IPS-NIHi11 (cell line): ENCODE data around the gene AGBL4.
"Not testable (repeated sequence)": the region's sequence is repeated elsewhere in the genome, so short reads cannot be mapped to it uniquely, and the experiment has no call there.

Experiments used
- DNase-seq: peaks from one replicate; pipeline ENCODE4 v3.0.0; 2012; ENCODE audit warnings: mixed read lengths, low spot score

The AGBL4 gene

DNA sequence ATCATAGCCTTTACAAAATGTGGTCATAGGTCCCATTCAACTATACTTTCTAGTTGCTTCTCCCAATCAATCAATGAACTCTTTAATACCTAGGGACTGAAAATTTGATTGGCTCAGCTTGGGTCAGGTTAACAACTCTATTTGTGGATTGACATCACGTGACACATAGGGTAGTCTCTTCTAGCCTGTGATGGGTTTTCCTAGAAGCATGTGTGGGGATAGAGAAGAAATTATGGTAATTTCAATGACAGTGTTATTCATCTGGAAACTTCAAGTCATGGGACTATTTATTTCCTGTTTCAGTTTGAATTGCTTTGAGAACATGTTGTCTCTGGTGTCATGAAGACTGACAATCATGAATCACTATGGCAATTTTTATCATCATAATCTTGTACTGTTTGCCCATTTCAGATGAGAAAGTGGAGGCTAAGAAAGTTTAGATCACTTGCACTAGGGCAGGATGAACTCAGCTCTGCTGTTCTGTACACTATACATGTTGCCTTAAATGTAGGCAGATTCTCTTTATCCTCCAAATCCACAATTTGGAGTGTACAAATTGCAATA lies 717.2 kb downstream of the AGBL4 start:
- DNase-seq = no peak

DNA sequence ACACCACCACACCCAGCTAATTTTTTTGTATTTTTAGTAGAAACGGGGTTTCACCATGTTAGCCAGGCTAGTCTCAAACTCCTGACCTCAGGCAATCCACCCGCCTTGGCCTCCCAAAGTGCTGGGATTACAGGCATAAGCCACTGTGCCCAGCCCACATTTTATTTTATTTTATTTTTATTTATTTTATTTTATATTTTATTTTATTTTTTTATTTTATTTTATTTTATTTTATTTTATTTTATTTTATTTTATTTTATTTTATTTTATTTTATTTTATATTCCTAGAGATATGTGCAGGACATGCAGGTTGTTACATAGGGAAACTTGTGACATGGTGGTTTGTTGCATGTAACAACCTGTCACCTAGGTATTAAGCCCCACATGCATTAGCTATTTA lies 721.4 kb downstream of the AGBL4 start:
- not testable (repeated sequence) for DNase-seq

DNA sequence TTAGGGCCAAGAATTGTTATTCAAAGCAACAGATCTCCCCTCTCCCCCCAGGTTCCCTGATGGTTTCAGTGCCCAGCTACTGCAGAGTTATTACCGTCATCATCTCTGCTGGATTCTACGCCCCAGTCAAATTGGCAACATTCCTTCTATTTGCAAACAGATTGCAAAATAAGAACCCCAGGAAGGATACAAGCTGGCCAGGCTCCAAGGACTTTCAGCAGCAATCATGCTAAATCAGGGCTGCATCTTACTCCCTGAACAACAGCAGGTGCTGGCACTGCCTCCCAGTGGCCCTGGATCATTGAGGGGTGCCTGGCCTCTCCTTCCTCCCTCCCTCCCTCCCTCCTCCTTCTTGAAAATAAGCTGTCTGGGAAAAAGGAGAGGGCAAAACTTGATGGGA lies 725.5 kb downstream of the AGBL4 start:
- no peak for DNase-seq

DNA sequence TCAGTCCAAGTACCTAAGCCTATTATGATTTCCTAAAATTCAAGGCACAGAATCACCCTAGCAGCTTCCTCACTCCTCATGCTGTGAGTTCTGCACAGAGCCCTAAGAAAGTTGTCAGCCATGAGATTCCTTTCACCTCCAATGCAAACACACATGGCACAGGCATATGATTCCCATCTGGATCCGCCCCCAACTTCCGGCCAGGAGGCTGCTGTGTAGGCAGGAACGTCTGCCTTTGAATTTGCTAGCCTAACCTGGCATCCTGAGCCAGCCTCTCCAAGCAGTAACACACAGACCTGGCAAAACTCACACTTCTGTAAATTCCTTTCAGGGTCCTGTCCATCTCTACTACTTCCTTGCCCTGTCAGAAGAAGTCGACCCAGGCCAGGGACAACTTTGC lies 726.0 kb downstream of the AGBL4 start:
- no peak for DNase-seq

DNA sequence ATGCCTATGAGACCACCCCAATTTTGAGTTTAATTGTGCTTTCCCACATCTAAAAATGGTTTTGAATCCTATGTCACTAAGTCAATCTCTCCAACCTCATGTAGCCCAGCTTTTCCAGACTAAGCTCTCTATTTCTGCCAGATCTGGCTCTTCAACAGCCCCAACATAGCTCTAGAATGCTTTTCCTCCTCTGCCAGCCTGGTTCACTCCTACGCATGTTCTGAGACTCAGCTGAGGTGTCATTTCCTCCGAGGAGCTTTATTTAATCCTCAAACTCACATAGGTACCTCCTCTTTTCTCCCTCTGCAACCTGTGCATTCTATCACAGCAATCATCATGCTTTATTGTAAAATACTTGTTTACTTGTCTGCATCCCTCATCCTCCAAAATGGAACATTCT lies 729.2 kb downstream of the AGBL4 start:
- no peak for DNase-seq

DNA sequence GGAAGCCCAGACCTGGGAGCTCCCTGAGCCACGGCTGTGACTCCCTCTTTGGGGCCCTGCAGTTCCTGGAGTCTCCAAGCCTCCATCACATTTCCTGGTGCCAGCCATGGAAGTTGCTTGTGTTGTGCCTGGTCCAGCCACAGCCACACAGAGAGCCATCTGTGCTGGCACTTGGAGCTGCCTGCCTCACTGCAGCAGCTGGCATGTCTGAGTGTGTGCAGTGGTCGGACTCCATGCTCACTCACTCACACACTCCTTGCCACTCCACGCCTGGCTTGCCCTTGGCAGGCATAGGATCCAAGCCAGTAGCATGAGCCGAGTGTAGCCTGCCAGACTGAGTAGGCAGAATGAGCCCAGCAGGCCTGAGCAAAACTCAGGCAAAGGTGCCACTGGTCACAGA lies 730.7 kb downstream of the AGBL4 start:
- no peak for DNase-seq

DNA sequence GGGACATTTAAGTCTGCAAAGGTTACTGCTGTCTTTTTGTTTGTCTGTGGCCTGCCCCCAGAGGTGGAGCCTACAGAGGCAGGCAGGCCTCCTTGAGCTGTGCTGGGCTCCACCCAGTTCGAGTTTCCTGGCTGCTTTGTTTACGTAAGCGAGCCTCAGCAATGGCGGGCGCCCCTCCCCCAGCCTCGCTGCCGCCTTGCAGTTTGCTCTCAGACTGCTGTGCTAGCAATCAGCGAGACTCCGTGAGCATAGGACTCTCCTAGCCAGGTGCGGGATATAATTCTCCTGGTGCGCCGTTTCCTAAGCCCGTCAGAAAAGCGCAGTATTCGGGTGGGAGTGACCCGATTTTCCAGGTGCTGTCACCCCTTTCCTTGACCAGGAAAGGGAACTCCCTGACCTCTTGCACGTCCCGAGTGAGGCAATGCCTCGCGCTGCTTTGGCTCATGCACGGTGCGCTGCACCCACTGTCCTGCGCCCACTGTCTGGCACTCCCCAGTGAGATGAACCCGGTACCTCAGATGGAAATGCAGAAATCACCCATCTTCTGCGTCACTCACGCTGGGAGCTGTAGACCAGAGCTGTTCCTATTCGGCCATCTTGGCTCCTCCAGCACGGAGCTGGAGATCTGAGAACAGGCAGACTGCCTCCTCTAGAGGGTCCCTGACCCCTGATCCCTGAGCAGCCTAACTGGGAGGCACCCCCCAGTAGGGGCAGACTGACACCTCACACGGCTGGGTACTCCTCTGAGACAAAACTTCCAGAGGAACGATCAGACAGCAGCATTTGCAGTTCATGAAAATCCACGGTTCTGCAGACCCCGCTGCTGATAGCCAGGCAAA lies 766.3 kb downstream of the AGBL4 start:
- DNase-seq = not testable (repeated sequence)

DNA sequence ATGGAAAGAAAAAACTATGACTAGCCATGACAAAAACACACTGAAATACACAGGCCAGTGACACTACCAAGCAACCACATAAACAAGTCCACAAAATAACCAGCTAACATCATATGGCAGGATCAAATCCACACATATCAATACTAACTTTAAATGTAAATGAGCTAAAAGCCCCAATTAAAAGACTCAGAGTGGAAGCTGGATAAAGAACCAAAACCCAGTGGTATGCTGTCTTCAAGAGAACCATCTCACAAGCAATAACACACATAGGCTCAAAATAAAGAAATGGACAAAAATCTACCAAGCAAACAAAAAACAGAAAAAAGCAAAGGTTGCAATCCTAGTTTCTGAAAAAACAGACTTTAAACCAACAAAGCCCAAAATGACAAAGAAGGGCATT lies 770.8 kb downstream of the AGBL4 start:
- no peak for DNase-seq

DNA sequence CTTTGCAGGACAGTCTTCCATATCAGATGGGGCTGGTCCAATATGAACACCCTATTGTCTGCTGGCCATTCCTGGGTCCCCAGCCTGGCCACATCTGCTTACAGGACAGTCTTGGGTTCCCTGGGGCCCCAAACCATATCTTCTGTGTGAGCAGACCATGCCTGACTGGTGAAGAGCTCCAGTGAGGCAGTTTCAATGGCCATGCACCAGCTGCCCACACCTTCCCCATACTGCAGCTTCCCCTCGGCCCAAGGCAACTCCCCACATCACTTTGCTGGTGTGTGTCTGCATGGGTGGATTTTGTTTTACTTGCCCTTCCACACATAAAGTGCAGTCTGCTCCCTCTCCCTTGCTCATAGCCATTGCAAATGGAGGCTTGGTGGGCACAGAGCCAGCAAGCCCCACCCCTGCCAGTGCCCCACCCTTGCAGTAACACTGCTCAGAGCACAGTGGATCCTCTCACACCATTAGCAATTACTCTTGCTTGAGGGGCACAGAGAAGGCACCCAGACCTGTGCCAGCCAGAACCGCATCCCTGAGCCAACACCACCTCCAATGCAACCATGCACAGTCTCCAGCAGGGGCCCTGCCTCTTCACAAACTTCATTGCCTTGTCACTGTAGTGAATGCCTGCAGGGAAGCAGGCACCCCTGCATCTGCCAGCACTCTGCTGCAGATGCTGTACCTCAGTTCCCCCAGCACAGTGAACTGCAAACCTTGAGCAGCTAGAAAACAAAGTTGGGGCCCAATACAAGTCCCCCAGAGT lies 772.6 kb downstream of the AGBL4 start:
- no peak for DNase-seq

DNA sequence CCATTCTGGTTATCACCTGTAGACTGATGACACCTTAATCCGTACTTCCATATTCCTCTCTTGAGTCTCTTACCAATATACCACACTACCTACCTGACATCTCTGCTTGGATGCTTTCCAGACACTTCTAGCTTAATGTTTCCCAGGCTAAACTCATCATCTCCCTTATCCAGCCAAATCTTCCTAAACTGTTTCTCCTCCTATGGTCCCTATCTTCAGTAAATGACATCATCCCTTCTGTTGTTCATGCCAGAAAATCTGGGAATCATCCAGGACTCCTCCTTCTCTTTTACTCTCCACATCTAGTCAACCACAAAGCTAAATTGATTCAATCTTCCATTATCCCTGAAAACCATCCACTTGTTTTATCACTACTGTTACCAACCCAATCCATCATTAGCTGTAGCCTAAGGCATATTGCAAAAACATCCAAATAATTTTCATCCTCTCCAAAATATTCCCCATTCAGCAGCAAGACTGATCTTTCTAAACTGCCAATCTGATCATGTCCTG lies 783.0 kb downstream of the AGBL4 start:
- DNase-seq = no peak

DNA sequence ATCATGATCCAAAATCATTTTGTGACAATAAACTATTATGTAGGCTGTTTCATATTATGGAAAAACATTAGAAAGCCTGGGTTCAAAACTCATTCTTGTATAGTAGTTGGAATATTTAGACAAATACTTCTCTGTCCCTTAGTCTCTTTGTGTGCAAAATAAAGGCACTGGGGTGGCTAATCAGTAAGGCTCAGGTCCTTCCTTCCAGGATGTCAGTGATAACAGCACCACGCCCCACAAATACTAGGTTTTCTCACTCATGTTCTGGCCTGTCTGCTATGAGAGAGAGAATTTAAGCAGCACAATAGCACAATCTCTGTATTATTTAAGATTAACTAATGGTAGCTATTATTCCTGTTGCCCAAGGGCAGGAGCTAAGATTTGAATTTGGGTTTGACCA lies 788.8 kb downstream of the AGBL4 start:
- no peak for DNase-seq

DNA sequence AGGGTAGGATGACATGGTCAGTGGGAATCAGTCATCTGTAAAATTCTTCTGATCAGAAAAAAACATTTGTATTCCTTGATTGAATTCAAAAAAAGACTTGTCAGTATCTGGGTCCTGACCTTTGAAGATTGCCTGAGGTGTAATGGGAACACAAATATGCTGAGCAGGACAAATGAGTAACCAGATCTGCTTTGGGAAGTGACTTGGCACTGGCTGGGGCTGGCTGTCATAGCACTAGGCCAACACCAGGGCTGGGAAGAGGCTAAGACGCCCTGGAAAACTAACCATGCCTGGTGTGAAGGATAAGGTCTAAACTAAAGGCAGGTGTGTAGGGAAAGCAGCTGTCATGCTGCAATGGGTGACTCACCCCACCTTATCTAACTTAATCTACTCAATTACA lies 794.2 kb downstream of the AGBL4 start:
- no peak for DNase-seq

DNA sequence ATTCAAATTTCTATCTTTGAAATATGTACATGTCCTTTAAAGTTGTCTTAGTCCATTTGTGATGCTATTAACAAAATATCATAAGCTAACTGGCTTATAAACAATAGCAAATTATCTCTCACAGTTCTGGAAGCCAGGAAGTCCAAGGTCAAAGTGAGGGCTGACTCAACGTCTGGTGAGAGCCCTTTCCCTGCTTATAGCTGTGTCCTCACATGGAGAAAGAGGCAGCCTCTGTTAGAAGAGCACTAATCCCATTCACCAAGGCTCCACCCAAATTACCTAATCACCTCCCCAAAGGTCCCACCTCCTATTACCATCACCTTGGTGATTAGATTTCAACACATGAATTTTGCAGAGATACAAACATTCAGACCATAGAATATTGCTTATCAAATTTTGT lies 797.0 kb downstream of the AGBL4 start:
- DNase-seq = no peak

DNA sequence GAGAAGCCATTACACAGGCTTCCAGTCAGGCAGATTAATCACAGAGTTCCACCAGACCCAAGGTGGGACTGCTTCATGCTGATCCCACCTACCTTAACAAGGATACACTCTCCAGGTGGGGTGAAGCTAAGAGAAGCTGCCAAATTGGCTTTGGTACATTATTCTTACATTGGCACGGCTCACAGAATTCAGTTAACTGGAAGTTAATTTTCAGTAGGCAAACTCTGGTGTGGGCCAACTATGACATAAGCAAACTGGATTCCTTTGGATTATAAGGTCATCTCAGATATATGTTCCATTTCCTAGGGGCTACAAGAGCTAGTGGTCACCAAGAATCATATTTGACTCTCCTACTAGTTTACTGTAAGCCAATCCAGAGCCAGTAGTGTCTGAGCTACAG lies 798.3 kb downstream of the AGBL4 start:
- DNase-seq = no peak

DNA sequence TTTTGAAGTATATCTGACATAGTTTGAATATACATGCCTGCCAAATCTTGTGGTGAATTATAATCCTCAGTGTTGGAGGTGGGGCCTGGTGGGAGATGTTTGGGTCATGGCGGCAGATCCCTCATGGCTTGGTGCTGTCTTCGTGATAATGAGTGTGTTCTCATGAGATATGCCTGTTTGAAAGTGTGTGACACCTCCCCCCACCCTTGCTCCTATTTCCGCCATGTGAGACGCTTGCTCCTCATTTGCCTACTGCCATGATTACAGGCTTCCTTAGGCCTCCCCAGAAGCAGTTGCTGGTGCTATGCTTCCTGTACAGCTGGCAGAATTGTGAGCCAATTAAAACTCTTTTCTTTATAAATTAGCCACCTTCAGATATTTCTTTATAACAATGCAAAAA lies 810.5 kb downstream of the AGBL4 start:
- no peak for DNase-seq

DNA sequence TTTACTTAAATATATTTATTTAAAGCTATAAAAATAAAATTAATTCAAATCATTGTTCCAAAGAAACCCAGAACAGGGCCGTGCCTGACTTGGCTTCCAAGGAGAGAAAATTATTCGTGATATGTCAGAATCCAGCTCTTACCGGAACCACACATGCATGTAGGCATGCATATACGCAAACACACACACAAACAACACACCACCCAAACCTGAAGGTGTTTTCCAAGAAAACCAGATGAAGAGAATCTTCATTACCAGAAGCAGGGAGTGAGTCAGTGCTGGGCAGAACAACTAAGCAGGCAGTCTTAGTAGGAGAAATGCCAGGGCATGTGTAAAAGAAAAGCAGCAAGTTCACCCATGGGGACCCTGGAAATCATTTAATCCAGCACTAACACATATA lies 815.0 kb downstream of the AGBL4 start:
- no peak for DNase-seq

DNA sequence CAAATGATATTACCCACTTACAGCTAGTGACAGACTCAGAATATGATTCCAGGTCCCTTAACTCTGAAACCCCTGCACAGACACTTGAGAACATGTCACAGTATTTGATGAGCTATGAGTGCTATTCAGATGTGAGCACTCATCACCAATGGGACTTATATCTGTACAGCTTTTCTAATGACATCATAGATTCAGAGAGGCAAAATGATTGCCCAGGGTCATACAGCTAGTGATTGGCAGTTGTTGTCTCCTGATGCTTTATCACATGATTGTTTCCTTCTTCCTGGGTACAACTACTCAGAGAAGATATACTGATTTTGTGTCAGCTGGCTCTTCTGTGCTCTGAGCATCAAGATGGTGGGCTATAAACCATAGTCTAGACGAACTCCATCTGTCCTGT lies 819.0 kb downstream of the AGBL4 start:
- no peak for DNase-seq

DNA sequence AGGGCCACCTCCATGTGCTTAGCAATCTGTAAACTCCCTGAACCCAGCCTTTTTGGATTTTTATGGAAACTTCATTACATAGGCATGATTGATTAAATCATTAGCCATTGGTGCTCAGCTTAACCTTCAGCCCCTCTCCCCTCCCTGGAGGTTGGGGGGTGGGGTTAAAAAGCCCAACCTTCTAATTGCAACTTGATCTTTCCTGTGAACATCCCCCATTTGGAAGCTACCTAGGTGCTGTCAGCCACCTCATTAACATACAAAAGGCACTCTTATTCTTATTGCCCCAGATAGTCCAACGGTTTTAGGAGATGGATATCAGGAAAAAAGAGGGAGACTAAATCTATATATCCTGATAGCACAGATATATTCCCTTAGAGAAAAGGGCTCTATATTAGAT lies 823.0 kb downstream of the AGBL4 start:
- no peak for DNase-seq

DNA sequence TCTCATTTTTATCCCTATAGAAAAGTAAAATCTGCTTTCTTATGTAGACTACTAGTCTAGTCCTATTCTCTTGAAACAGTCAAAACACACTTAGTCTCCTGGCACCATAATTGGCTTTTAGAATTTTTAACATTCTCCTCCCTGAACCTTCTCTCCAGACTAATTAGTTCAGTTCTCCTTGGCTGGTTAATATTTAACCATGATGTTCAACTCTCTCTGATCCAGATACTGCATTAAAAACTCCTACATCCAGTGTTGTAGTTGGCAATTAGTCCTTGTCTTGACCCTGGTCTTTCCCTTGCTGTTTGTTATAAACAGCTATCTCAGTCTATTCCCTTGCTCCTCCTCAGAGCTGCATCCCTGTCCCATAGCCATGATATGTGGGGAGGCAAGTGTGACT lies 824.2 kb downstream of the AGBL4 start:
- DNase-seq = no peak

DNA sequence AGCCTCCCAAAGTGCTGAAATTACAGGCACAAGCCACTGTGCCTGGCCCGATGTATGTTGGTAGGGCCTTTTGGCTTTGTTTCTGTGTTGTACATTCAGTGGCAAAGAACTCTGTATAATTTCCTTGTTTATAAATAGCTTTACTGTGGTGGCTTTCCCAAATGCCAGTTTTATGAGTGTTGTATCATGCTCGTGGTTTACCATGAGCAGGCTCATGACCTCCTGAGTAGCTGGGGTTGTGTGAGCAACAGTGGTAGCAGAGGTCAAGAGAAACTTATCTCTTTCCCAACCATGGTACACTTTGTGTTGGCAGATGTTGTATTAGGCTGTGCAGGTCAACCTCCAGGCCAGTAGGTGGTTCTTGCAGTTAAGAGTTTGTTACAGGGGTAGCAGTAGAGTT lies 826.7 kb downstream of the AGBL4 start:
- no peak for DNase-seq

DNA sequence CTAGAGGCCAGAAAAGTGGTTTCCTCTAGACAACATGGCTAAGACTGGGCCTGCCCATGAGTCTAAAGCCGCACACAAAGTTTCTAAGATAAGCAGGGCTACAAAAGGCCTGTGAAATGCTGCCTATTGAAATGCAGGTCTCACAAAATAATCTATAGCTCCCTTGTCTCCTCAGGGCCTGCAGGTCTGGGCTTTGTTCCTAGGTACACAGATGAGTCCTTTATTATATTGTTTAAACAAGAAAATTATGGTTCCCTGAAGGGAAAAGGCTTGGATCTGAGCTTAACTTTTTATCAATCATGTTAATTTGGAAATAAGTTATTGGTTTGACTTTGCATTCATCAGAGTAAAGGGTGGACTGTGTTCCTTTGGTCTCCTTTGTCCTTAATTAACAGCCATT lies 833.6 kb downstream of the AGBL4 start:
- DNase-seq = no peak

DNA sequence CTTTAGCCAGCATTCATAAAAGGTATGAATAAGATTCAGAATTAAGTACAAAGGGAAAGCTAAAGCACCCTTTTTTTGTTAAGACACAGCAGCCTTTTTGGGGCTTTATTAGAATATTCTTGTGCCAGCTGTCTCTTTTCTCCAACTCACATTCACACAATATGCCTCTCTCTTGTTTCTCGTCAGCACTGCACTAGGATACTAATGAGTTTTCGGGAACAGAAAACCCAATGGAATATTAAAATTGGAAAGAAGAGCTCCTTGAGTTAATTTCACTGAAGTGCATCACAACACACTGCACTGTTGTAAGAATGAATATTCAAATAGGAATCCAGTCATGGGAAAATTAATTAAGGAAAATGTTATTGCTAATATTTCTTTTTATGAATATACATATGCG lies 836.7 kb downstream of the AGBL4 start:
- DNase-seq = no peak

DNA sequence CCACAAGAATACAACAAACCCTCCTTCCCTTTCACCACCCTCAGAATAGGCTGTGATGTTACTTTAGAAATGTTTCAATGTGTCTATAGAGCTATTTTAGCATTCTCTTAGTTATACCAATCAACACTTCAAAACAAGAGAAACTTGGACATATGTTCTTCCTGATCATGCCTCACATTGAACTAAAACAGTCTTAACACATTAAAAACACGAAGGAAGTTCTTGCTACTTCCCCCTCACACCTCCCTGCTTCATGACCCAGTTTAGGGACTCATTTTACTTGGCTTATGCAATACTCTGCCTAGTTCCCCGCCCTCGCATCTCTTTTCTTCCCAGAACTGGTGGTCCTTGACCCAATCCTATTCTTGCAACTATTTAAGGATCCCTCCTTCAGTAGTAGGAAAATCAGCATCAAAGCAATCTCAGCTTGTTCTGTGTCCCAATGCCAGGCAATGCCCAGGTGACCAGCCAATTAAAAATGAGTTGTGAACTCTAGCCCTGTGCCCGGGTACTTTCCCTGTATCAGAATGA lies 838.2 kb downstream of the AGBL4 start:
- no peak for DNase-seq
